Neuron (in vitro differentiated cells): ENCODE data around the gene SH3BGR.
"Not testable (repeated sequence)": the region's sequence is repeated elsewhere in the genome, so short reads cannot be mapped to it uniquely, and the experiment has no call there.

ENCODE experiments used
- H2AFZ ChIP-seq: one replicate; pipeline ENCODE4 v1.6.1; 2013; ENCODE audit warnings: low read depth, mild to moderate bottlenecking, inconsistent platforms, low read length, moderate library complexity
- H3K27me3 ChIP-seq: one replicate; pipeline ENCODE4 v1.6.1; 2013; ENCODE audit warnings: low read length; ENCODE audit not compliant: insufficient read depth
- H3K36me3 ChIP-seq: one replicate; pipeline ENCODE4 v1.6.1; 2013; ENCODE audit warnings: low read length; ENCODE audit not compliant: insufficient read depth
- H3K4me1 ChIP-seq: one replicate; pipeline ENCODE4 v1.6.1; 2013; ENCODE audit warnings: low read length; ENCODE audit not compliant: insufficient read depth
- H3K4me3 ChIP-seq: 2 replicates; pipeline ENCODE4 v1.5.1; 2013; ENCODE audit warnings: mild to moderate bottlenecking, low read length, moderate library complexity
- H3K9me3 ChIP-seq: one replicate; pipeline ENCODE4 v1.6.1; 2013; ENCODE audit warnings: low read length

Gene SH3BGR

DNA sequence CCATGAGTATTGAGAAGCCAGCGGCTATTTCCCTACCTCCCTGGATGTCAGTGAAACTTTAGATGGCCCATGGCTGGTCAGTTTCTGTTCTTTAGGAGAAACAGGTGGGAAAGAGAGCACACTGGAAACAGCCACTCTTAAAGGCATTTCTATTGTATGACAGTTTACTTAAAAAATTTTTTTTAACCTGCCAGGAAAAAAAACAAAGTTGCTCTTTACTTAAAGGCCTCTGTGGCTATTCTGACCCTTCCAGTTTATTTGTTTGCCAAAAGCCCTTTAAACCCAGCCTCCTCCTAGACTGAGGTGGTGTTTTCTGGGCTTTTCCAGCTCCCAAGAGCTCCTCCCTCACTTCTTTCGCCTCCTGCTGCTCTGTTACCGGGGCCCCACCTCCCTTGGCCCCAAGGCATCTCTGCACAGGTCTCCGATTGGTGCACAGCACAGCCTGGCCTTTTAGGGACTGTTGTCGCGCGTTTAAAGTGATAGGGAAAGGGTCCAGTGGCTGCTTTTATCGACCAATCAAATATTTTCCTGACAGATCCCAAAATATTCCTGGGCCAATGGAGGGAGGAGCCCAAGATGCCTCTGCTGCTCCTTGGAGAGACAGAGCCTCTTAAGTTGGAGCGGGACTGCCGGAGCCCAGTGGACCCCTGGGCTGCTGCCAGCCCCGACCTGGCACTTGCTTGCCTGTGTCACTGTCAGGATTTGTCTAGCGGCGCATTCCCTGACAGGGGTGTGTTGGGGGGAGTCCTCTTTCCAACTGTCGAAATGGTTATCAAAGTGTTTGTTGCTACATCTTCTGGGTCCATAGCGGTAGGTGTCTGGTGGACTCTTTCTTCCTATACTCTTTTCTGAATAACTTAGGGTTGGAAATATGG, at the start of gene SH3BGR:
TSS of gene SH3BGR (plus strand) at position 639 of the 875 bp plus-strand sequence. CDS start at position 766, 127 bp downstream.
- no peak within 1 kb of the TSS for H3K4me3 ChIP-seq
- H3K4me1 ChIP-seq = peaks cover 10% of the 10 kb centered on the region
- H3K27me3 ChIP-seq = no peaks in the 10 kb centered on the region
- H2AFZ ChIP-seq = no peak within 1 kb of the TSS
- H3K9me3 ChIP-seq = no peaks in the 10 kb centered on the region
- H3K36me3 ChIP-seq = no peaks in the 10 kb centered on the region

DNA sequence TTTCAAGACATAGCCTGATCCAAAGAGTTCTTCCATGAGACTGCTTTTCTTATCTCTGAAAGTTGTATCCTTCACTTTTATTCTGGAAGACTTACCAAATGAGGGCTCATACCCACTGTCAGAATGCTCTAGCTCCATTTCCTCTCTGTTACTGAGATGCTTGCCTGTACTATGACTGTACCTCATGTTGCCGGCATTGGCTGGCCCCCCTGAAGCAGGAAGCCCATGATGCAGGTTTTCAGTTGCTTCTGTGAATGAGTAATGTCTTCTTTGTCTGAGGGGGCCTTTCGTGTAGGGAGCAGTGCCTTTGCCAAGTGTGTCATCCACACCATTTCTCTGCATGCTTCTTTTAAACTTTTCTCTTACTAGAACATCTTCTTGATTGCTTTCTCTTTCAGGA, 45.7 kb upstream of the SH3BGR start:
- no peak overlapping the region for H2AFZ ChIP-seq
- peaks cover 2% of the 10 kb centered on the region for H3K36me3 ChIP-seq
- H3K4me3 ChIP-seq = no peak overlapping the region
- H3K9me3 ChIP-seq = peaks cover 12% of the 10 kb centered on the region
- H3K4me1 ChIP-seq = no peaks in the 10 kb centered on the region
- H3K27me3 ChIP-seq = no peaks in the 10 kb centered on the region

DNA sequence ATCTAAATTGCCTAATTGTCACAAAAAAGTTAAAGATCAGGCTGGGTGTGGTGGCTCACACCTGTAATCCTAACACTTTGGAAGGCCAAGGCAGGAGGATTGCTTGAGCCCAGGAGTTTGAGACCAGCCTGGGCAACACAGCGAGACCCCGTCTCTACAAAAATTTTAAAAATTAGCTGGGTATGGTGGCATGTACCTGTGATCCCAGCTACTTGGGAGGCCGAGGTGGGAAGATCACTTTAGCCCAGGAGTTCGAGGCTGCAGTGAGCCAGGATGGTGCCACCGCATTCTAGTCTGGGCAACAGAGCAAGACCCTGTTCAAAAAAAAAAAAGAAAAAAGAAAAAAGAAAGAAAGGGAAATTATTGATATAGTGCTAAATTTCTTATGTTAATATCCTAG, 32.6 kb upstream of the SH3BGR start:
- H2AFZ ChIP-seq, H3K36me3 ChIP-seq, H3K9me3 ChIP-seq, H3K4me3 ChIP-seq, H3K27me3 ChIP-seq: not testable (repeated sequence)
- peaks cover 10% of the 10 kb centered on the region for H3K4me1 ChIP-seq

DNA sequence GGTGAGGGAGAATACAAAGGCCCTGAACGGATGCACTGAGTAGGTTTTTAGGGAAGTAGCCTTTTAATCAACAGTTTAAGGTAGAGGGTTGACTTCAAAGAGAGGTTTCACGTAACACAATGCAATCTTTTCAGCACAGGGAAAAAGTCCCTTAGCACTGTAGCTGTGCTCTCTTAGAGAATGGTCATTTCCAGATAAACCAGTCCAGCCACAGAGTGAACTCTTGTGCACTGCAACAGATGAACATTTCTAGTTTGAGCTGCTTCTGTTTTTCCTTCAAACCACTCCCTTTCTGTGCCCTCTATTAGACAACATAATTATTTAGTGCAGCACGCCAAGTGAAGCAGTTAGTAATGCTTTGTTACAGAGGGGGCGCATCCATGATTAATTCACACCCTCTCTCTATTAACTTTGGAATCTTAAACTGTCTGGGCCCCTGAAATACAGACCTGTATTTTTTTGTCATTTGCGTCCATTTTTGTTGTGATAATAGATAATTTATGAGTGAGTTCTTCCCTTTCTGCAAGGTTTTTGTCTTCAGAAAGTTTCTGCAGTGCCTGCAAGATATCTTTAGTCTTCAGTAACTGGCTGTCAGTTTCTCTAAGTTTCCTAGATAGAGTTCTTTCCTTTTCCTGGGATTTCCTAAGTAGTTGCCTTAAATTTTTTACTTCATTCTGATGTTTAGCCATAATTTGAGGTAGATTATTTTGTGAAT, 29.1 kb upstream of the SH3BGR start:
- no peak overlapping the region for H3K4me3 ChIP-seq
- no peaks in the 10 kb centered on the region for H3K9me3 ChIP-seq
- no peaks in the 10 kb centered on the region for H3K27me3 ChIP-seq
- H2AFZ ChIP-seq = peak overlapping the region; percentile 13
- H3K4me1 ChIP-seq = peaks cover 10% of the 10 kb centered on the region
- H3K36me3 ChIP-seq = no peaks in the 10 kb centered on the region

DNA sequence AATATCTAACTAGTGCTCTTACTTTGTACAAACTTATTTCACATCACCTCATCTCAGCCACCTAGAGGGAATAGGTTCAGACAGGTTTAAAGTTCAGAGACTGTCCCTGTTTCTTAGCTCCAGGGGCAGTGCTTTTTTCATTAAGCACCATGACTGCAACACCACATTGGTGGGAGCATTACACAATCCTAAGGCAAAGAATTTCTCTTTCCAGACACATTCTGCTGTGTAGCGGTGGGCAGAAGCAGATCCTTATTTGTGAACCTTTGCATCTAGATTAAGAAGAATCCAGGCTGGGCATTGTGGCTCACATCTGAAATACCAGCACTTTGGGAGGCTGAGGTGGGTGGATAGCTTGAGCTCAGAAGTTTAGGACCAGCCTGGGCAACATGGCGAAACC, 22.3 kb upstream of the SH3BGR start:
- H3K27me3 ChIP-seq = no peaks in the 10 kb centered on the region
- peaks cover 10% of the 10 kb centered on the region for H3K4me1 ChIP-seq
- no peak overlapping the region for H2AFZ ChIP-seq
- no peak overlapping the region for H3K4me3 ChIP-seq
- no peaks in the 10 kb centered on the region for H3K9me3 ChIP-seq
- H3K36me3 ChIP-seq = no peaks in the 10 kb centered on the region

DNA sequence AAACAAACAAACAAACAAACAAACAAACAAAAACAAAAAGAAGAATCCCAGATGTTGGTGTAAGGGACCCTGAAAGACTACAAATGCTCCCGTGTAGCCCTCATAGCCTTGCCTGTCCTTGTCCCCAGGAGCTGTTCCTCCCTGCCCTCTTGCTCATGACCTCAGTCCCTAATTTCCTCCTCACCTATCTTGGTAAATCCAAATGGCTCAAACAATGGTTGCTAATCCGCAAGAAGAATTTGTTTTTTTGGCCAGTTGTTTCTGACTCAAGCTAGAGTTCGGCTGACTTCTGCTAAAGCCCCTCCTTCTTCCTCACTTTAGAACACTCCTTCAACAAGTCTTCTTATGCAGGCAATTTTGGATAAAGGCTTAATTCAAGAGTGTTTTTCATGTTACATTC, 21.8 kb upstream of the SH3BGR start:
- H3K4me3 ChIP-seq = no peak overlapping the region
- H3K27me3 ChIP-seq = no peaks in the 10 kb centered on the region
- peaks cover 10% of the 10 kb centered on the region for H3K4me1 ChIP-seq
- no peaks in the 10 kb centered on the region for H3K9me3 ChIP-seq
- H3K36me3 ChIP-seq = no peaks in the 10 kb centered on the region
- no peak overlapping the region for H2AFZ ChIP-seq

DNA sequence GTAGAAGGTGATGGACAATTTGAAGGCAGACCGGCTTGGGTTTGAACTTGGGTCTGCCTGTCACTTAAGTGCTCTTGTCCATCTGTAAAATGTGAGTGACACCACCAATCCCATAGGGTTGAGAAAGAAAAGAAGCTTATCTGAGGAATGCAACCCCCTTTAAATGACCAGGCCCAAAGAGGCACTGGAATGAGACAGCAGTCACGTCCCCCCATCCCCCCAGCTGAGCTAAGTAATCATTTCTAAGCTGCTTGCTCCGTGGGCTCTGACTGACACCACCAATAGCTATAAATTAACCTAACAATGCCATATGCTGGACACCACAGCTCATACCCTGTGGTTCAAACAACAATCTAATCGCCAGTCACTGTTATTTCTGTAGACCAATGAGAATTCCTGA, 21.3 kb upstream of the SH3BGR start:
- Histone ChIP-seq H3K4me3 (no peak overlapping the region), H3K27me3 (no peaks in the 10 kb centered on the region), H3K9me3 (no peaks in the 10 kb centered on the region), H3K4me1 (peaks cover 10% of the 10 kb centered on the region), H2AFZ (no peak overlapping the region), H3K36me3 (no peaks in the 10 kb centered on the region)

DNA sequence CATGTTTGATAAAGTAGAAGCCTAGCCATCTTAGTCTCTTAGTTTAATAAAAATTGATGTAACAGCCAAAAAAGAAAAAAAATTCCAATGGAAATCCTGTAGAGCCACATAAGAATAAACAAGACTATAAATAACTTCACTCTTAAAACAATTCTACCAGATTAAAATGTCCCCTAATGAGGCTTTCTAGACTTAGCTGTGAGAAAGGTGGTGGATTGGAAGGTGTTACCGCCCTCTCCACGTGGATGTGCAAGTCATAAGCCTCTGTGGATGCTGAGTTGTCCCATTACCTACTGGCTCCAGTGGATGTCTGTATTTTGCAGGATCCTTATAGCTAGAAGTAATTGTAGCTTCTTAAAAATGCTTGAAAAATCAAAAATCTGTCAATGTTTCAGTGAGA, 20.8 kb upstream of the SH3BGR start:
- no peak overlapping the region for H2AFZ ChIP-seq
- H3K4me3 ChIP-seq = no peak overlapping the region
- H3K4me1 ChIP-seq = peaks cover 10% of the 10 kb centered on the region
- H3K27me3 ChIP-seq = no peaks in the 10 kb centered on the region
- H3K9me3 ChIP-seq = no peaks in the 10 kb centered on the region
- H3K36me3 ChIP-seq = no peaks in the 10 kb centered on the region

DNA sequence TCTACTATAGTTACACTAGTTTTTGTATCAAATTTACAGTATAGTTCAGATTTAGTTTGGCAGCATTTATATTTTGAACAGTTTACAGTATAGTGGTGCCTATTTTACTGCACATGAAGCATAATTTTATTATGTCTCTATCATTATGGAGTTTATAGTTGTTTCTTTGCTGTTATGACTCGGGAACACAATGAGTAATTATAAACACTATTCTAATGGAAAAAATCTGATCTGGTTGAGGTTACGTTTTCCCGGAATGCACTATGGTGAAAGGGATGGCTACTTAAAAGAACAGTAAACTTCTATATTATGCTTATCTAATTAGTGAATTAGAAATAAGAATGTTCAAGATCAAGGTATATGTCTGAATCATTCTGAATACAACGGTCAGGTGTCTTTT, 16.8 kb upstream of the SH3BGR start:
- Histone ChIP-seq H3K4me1 (peaks cover 9% of the 10 kb centered on the region), H3K9me3 (no peaks in the 10 kb centered on the region), H3K36me3 (no peaks in the 10 kb centered on the region), H3K27me3 (no peaks in the 10 kb centered on the region), H2AFZ (no peak overlapping the region), H3K4me3 (no peak overlapping the region)

DNA sequence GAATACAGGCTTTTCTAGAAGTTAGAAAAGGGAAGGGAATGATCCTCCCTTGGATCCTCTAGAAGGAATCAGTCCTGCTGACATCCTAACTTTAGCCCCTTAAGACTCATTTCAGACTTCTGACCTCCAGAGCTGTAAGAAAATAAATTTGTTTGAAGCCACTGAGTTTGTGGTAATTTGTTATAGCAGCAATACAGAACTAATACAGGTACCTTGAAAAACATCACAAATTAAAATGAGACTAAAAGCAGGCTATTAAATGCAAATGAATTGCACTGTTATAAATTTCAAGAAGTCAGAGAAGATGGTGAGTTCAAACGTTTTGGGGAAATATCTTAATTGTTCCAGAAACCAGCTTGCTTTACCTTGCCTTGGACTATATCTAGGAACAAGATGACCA, 12.5 kb upstream of the SH3BGR start:
- H3K36me3 ChIP-seq = no peaks in the 10 kb centered on the region
- no peaks in the 10 kb centered on the region for H3K4me1 ChIP-seq
- H3K9me3 ChIP-seq = no peaks in the 10 kb centered on the region

DNA sequence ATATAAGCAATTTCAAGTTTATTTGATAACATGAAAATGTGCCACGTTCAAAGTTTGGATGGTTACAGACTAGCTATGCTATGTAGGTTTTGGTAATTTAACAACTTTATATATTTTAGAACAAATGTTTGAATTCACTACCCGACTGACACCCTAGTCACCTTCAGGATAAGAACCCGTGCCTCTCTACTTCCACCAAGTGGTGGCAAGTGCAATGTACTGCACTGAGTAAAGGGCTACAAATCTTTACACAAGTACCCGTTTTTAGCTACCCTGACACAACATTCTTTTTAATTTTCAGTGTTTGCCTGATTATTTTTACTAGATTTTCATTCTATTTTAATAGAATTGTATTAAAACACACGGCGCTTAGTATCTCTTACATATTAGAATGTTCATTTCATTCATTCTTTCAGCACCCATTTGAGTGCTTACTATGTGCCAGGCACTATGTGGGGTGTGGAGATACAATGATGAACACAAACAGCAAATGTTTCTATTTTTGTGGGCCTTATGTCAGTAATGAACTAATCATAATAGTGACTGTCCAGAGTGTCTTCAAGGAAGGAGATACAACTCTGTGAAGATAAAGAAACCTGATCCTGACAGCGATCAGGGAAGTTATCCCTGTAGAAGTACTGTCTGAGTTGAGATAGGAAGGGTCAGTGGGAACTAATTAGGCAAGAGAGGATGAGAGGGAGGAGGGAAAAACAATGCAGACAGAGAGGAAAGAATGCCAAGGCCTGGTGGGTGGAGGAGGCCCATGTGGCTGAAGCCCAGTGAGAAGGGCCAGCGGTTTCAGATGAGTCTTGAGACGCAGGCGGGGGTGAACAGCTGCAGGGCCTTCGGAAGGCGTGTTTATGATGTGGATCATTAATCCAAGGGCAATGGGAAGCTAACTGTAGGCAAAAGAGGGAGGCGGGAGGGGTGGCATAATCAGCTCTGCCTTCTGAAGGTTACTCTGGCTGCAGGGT, 10.0 kb upstream of the SH3BGR start:
- H3K36me3 ChIP-seq = no peaks in the 10 kb centered on the region

More for the DNA sequence above, 12.5 kb upstream of the SH3BGR start:
- H3K27me3 ChIP-seq = no peaks in the 10 kb centered on the region
- H2AFZ ChIP-seq = no peak overlapping the region
- no peak overlapping the region for H3K4me3 ChIP-seq

DNA sequence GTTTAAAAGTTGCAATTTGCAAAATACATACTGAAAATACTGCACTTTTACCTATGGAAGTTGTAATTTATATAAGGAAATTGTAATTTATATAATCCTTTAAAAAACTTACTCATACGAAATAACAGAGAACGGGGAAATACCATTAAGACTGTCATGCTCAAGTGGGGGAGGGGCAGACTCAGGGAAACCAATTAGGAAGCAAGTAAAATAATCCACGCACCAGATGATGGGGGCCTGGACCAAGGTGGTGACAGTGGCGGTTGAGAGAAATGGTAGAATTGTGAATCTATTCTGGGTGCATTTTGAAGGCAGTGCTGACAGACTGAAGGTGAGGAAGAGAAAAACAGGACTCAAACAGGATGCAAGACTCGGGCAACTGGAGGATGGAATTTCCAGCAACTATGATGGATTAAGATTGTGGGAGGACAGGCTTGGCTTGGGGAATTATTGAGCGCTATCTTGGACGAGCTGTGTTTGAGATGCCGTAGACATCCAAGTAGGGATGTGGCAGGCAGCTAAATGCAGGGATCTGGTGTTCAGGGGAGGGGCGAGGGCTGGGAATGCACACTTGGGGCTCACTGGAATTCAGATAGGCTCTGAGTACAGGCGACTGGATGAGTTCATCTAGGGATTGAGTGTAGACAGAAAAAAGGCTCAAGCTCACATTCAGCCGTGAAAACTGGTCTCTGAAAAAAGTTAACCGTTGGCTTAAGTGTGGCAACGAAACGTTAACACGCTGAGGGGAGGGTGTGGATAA, 7.2 kb upstream of the SH3BGR start:
- H2AFZ ChIP-seq = peak overlapping the region; percentile 88

More for the DNA sequence above, 10.0 kb upstream of the SH3BGR start:
- no peaks in the 10 kb centered on the region for H3K9me3 ChIP-seq
- no peak overlapping the region for H3K4me3 ChIP-seq
- H3K4me1 ChIP-seq = peaks cover 12% of the 10 kb centered on the region
- H2AFZ ChIP-seq = no peak overlapping the region
- H3K27me3 ChIP-seq = no peaks in the 10 kb centered on the region

More for the DNA sequence above, 7.2 kb upstream of the SH3BGR start:
- Histone ChIP-seq H3K9me3 (no peaks in the 10 kb centered on the region), H3K36me3 (no peaks in the 10 kb centered on the region), H3K4me3 (peak overlapping the region; percentile 60), H3K27me3 (no peaks in the 10 kb centered on the region), H3K4me1 (peaks cover 12% of the 10 kb centered on the region)
